Measurements from ENCODE around the gene OR4F15.
"Not testable (repeated sequence)": the region's sequence is repeated elsewhere in the genome, so short reads cannot be mapped to it uniquely, and the experiment has no call there.

DNA sequence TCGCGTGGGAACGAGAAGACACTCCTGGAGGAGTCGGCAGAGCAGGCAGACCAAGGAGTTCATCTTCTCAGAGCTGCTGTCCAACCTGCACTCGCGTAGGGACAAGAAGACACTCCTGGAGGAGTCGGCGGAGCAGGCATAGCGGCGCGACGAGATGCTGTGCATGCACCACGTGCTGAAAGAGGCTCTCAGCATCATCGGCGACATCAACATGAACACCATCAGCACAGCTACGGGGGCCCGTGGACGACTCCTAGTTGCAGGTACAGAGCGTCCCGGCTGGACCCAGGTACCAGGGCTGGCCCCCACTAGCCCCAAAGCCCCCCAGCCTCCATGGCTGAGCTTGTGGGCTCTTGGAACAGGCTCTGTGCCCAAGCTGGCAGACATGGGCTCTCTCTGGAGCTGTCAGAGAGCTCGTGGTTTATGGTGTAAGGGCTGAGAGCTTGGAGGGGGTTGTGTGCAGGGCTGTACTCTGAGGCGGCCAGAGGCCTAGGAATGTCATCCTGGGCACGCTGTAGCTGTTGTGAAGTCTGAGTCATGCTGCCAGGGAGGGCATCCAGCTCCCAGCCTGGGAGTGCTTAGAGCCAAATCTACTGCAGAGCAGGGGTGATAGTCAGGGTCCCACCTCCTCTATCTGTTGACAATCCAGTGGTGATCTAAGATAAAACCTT is 47.2 kb upstream of the OR4F15 start:
- not testable (repeated sequence) for TF ChIP-seq CTCF, POLR2AphosphoS5, POLR2A (IDR thresholded peaks at IDR 0.05)

All from prostate gland (tissue), 2 donors.